ENCODE results near the gene SPDYE2. TPM values are rescaled to one million over a fixed set of nuclear protein-coding genes. Genes with fewer than 3 reads are reported as not detected.
"Not testable (repeated sequence)": the region's sequence is repeated elsewhere in the genome, so short reads cannot be mapped to it uniquely, and the experiment has no call there.

The SPDYE2 gene
- not detected in 2 replicates for total RNA-seq

GRCh38 chr7:102550808-102551422, at the start of gene SPDYE2:
TSS of gene SPDYE2 (plus strand) at chr7:102551226. CDS start at chr7:102553256, 2,030 bp downstream.
- DNase-seq, result not testable (repeated sequence)

- not testable (repeated sequence) for DNase-seq
These were observed 47.9 kb upstream of the SPDYE2 start for GRCh38 chr7:102503141-102503540.

- DNase-seq, result not testable (repeated sequence)
These were observed 45.5 kb upstream of the SPDYE2 start for GRCh38 chr7:102505298-102506185.

- DNase-seq, result not testable (repeated sequence)
These were observed 43.5 kb upstream of the SPDYE2 start for GRCh38 chr7:102507410-102508088.

DNA sequence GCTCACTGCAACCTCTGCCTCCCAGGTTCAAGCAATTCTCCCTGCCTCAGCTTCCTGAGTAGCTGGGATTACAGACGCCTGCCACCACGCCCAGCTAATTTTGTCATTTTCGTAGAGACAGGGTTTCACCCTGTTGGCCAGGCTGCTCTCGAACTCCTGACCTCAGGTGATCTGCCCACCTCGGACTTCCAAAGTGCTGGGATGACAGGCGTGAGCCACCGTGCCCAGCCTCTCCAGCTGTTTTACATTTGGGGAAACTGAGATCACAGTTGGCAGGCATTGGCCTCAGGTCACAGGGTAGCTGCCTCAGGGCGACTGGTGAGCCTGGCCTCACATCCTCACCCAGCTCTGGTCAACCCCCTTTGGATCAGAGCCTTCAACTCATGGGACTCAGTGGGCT, 40.5 kb upstream of the SPDYE2 start:
- not testable (repeated sequence) for DNase-seq

DNA sequence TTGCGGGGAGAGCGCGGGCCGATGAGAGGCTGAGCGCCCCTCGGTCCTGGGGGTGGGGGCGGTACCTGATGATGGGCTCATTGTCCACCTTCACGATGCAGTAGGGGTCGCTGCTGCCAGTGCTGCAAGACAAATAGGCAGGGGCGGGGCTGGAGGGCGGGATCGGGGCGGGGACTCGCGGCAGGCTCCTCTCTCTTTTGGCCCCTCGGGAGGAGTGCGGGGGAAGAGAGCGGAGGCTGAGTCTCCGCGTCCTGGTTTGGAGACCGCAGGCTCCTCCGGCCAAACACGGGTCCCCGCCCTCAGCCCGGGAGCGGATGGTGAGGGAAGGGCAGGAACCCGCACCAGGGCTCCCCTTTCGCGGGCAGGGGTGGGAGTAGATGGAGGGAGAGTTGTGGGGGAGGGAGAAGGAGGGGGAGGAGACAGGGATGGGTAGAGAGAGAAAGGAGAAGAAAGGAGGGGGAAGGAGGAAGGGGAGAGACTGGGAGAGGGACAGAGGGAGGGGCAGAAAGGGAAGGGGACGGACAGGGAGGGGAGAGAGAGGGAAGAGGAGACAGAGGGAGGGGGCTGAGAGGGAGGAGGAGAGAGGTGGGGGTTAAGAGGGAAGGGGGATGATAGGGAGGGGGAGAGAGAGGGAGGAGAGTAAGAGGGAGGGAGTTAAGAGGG, 39.0 kb upstream of the SPDYE2 start:
- DNase-seq, result not testable (repeated sequence)

GRCh38 chr7:102512642-102513221, 38.3 kb upstream of the SPDYE2 start:
- peak; percentile 66 for DNase-seq

DNA sequence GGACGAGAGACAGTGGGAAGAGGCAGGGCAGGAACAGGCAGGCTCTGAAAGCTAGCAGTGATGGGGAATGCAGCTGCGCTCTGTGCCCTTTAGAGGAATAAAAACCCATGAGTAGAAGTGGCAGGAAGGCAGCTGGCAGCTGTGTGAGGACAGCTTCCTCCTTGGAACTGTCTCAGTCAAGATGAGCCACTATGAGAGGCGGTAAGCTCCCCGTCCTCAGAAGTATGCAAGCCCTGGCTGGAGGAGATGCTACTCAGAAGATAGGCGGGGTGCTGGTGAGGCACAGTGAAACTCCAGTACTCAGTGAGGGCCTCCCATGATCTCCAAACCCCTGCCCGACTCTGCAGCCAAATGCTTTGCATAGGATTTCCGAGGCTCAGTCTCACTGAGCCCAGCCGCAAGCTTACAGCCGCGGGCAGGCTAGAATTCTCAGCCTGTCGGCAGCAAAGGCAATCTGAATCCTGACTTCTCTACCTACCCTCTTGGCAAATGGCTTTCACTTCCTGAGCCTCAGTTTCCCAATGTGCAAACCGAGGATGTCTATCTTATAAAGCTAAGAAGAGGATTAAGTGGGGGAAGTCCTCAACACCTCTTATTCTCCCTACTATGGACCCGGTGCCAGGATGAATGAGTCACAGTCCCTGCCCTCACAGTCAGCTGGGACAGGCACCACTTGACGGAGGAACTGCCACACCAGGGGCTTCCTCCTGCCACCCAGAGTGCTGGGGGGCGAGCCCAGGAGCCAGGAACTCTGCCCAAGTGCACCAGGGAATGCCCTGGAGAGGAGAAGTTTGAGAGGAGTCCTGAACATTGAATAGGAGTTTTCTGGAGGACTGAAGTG, 35.9 kb upstream of the SPDYE2 start:
- DNase-seq, result not testable (repeated sequence)

GRCh38 chr7:102515889-102516288, 35.1 kb upstream of the SPDYE2 start:
- not testable (repeated sequence) for DNase-seq

DNA sequence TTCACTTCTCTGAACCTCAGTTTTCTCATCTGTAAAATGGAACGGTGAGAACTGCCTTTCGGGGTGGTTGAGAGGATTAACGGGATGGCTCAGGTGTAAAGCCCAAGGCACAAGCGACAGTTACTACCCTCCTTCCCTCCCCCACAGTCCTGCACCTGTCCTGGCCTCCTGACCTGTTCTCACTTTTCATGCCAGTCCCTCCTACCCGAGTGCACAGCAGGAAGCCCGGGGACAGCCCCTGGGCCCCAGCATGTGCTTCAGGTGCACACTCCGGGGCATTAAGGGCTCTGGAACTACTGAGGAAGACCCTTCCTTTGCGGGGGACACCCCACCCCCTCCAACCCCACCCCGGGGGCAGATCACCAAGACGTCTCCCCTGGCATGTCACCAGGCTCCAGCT, 34.1 kb upstream of the SPDYE2 start:
- DNase-seq, result not testable (repeated sequence)

DNA sequence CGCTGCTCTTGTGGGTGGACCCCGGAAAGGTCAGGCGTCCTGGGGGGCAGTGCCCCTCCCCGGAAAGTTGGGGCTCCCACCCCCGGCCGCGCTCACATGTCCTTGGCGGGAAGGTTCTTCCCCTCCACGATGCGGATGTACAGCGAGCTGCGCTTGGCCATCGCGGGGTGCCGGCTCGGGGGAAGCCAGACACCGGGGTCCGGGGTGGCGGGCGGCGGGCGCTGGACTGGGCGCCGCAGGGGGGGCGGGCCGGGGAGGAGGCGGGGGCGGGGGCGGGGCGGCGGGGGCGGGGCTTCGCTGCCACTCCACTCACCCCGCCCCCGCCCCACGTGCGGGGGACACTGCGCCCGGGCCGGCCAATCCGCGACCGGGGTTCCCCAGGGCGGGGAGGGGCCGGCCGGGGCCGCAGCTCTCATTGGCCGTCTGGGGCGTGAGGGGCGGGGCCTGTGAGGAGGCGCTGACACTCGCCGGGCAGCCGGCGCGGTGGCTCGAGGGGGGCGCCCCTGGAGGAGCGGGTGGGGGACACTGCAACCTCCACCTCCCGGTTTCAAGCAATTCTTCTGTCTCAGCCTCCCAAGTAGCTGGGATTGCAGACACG, 33.4 kb upstream of the SPDYE2 start, which contains the start of gene RASA4B:
Gene RASA4B, minus strand, starts transcription at position 228 of the 598 bp plus-strand sequence. Its CDS starts 67 bp downstream, at position 161.
- peak; percentile 0 for DNase-seq

- not testable (repeated sequence) for DNase-seq
These were observed 30.2 kb upstream of the SPDYE2 start for GRCh38 chr7:102520797-102521196.

DNA sequence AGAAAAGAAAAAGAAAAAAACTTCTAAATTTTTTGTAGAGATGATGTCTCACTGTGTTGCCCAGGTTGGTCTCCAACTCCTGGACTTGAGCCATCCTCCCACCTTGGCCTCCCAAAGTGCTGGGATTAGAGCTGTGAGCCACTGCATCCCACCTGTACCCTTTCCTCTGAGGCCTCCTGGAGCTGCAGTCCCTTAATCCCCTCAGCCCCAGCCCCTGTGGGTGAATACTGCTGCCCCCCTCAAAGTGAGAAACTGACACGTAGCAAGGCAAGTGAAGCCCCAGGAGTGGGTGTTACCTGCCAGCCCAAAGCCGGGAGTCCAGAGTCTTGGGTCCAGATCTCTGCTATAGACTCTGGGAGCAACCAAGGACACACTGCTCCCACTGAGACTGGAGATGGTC, 26.2 kb upstream of the SPDYE2 start:
- DNase-seq, result not testable (repeated sequence)

- not testable (repeated sequence) for DNase-seq
These were observed 23.8 kb upstream of the SPDYE2 start for GRCh38 chr7:102527182-102527581.

- not testable (repeated sequence) for DNase-seq
These were observed 22.9 kb upstream of the SPDYE2 start for GRCh38 chr7:102527822-102528793.

GRCh38 chr7:102531583-102531982, 19.4 kb upstream of the SPDYE2 start:
- not testable (repeated sequence) for DNase-seq

DNA sequence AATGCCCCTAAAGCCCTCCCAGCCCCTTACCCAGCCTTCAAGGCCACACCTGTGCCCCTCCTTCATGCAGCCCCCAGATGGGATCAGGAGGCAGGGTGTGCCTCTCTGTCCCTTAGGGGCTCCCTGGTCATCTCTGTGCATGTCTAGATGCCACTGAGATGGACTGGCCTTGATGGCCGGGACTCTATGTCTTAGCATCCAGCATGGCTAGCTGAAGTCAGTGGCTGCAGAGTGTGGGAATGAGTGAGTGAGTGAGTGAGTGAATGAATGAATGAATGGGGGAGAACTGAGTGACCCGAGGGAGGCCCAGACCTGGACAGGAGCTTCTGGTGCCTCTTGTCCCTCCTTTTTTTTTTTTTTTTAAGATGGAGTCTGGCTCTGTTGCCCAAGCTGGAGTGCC, 18.9 kb upstream of the SPDYE2 start:
- not testable (repeated sequence) for DNase-seq

GRCh38 chr7:102535062-102535615, 15.9 kb upstream of the SPDYE2 start:
- DNase-seq, result peak; percentile 28

GRCh38 chr7:102540604-102541003, 10.4 kb upstream of the SPDYE2 start:
- not testable (repeated sequence) for DNase-seq

Data from dermis blood vessel endothelial cell (primary cell).